HG02970 (cell line): Measurements from ENCODE around the gene DIP2A.

Source experiments
- ATAC-seq: cut with Tn5 transposase; IDR thresholded peaks from one replicate; pipeline ENCODE4 v1.9.1; 2021; ENCODE audit warnings: mild to moderate bottlenecking, moderate library complexity, moderate number of reproducible peaks; ENCODE audit not compliant: unreplicated experiment, low FRiP score

Gene DIP2A

GRCh38 chr21:46550116-46550941 is 91.6 kb downstream of the DIP2A start:
- ATAC-seq: no peak

- ATAC-seq: no peak
These were observed 93.0 kb downstream of the DIP2A start for GRCh38 chr21:46551636-46552241.

- no peak for ATAC-seq
These were observed 93.6 kb downstream of the DIP2A start for GRCh38 chr21:46552274-46552673.

- ATAC-seq: no peak
These were observed 94.2 kb downstream of the DIP2A start for GRCh38 chr21:46552865-46553379.

- ATAC-seq: no peak
These were observed 95.3 kb downstream of the DIP2A start for GRCh38 chr21:46553993-46554392.

- ATAC-seq: no peak
These were observed 95.9 kb downstream of the DIP2A start for GRCh38 chr21:46554431-46555224.

- no peak for ATAC-seq
These were observed 96.5 kb downstream of the DIP2A start for GRCh38 chr21:46555225-46555617.

GRCh38 chr21:46555678-46556077 is 97.0 kb downstream of the DIP2A start:
- no peak for ATAC-seq

GRCh38 chr21:46556802-46557201 is 98.1 kb downstream of the DIP2A start:
- ATAC-seq: no peak

GRCh38 chr21:46557469-46557868 is 98.8 kb downstream of the DIP2A start:
- ATAC-seq: no peak

- ATAC-seq: no peak
These were observed 99.3 kb downstream of the DIP2A start for GRCh38 chr21:46557919-46558392.

- no peak for ATAC-seq
These were observed 100.7 kb downstream of the DIP2A start for GRCh38 chr21:46559291-46559983.

GRCh38 chr21:46560568-46561444 is 102.1 kb downstream of the DIP2A start:
- ATAC-seq: no peak

GRCh38 chr21:46561445-46562090 is 102.9 kb downstream of the DIP2A start:
- no peak for ATAC-seq

- no peak for ATAC-seq
These were observed 103.8 kb downstream of the DIP2A start for GRCh38 chr21:46562472-46562871.

- no peak for ATAC-seq
These were observed 104.4 kb downstream of the DIP2A start for GRCh38 chr21:46562964-46563607.

- ATAC-seq: no peak
These were observed 105.7 kb downstream of the DIP2A start for GRCh38 chr21:46564391-46564790.

GRCh38 chr21:46567348-46567747 is 108.7 kb downstream of the DIP2A start:
- no peak for ATAC-seq
